ENCODE measurements around the gene ROM1.
"Not testable (repeated sequence)": the region's sequence is repeated elsewhere in the genome, so short reads cannot be mapped to it uniquely, and the experiment has no call there.

Gene ROM1, protein sequence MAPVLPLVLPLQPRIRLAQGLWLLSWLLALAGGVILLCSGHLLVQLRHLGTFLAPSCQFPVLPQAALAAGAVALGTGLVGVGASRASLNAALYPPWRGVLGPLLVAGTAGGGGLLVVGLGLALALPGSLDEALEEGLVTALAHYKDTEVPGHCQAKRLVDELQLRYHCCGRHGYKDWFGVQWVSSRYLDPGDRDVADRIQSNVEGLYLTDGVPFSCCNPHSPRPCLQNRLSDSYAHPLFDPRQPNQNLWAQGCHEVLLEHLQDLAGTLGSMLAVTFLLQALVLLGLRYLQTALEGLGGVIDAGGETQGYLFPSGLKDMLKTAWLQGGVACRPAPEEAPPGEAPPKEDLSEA

GRCh38 chr11:62612366-62613290 lies at the start of gene ROM1, which contains the start of gene EML3:
TSS of gene ROM1 (plus strand) at chr11:62613257. CDS start at chr11:62613282, 25 bp downstream.
TSS of gene EML3 (minus strand) at chr11:62612775. CDS start at chr11:62612457, 318 bp downstream.
- DNase-seq, result peak; percentile 29

GRCh38 chr11:62565100-62565802 lies 47.8 kb upstream of the ROM1 start:
- no peak for DNase-seq

DNA sequence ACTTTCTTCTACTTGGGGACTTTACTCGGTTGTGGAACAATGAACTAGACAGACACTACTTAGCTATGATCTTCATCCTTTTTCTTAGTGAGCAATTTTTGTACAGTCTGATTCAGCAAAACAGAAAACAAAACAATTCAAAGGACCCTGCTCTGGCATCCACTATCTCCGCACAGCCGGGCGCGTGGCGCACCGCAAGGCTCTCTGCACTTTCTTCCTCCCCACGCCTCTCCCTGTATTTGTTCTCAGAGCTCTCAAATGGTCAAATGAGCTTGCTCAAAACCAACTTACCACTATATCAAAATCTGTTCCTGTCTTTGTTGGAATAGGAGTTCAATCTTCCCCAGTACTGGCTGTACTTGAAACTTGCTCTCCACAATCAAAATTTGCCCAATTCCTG lies 46.8 kb upstream of the ROM1 start:
- DNase-seq, result no peak

DNA sequence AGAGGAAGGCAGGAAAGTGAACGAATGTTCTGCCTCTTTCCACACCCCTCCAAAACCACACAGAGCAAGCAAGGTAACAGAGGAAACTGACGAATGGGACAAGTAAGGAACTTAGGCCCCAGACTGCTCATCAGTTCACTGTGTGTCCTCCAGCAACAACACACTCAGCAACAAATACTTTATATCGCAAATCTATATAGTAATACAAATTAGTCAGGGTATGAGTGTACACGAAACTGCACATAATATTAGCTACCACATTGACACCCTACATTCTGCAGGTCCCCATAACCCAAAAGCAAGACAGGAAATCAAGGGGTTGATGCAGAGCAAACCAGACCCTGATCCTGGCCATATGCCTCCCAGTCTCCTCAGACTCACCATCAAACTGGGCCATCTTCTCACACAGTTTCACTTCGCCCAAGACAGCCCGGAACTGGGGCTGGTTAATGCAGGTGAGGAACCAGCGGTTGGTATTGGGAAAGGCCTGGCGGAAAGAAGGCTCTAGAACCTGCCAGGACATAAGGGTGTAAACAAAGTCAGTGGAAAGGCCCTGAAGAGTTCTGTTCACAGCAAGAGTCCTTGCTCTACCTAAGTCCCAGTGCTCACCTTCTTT lies 45.9 kb upstream of the ROM1 start:
- DNase-seq, result no peak

- DNase-seq, result no peak
These were observed 43.4 kb upstream of the ROM1 start for GRCh38 chr11:62569611-62570010.

- not testable (repeated sequence) for DNase-seq
These were observed 42.2 kb upstream of the ROM1 start for GRCh38 chr11:62570903-62571302.

GRCh38 chr11:62571493-62571892 lies 41.6 kb upstream of the ROM1 start:
- DNase-seq, result not testable (repeated sequence)

GRCh38 chr11:62572431-62572830 lies 40.6 kb upstream of the ROM1 start:
- no peak for DNase-seq

DNA sequence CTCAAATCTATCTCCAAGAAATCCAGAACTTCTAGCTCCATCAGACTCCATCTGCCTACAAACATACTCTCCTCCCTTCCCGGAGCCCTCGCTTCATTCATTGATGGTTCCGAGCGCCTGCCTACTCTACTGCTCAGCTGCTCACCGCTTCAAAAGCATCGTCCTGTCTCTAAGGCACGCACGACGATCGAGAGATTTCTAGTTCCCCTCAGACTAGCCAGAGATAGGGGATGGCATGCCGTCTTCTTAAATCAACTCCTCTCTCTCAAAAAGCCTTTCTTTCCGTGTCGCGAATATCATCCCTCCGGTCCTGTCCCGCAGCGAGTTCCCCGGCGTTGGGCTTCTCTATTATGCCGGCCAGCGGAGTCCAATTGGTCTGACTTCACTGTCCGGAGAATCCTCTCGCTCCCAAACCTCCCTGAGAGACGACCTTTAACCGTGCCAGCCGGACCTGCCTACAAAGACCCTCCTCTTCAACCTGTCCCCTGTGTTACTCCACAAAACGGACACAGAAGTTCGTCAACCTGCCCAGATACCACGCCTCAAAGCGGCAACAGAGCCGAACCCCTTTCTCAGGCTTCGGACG lies 40.0 kb upstream of the ROM1 start:
- DNase-seq, result no peak

GRCh38 chr11:62573592-62574362 lies 39.3 kb upstream of the ROM1 start, which contains the start of gene EEF1G:
TSS of gene EEF1G (minus strand) at chr11:62573891. CDS start at chr11:62573842, 49 bp downstream.
- DNase-seq, result peak; percentile 99

DNA sequence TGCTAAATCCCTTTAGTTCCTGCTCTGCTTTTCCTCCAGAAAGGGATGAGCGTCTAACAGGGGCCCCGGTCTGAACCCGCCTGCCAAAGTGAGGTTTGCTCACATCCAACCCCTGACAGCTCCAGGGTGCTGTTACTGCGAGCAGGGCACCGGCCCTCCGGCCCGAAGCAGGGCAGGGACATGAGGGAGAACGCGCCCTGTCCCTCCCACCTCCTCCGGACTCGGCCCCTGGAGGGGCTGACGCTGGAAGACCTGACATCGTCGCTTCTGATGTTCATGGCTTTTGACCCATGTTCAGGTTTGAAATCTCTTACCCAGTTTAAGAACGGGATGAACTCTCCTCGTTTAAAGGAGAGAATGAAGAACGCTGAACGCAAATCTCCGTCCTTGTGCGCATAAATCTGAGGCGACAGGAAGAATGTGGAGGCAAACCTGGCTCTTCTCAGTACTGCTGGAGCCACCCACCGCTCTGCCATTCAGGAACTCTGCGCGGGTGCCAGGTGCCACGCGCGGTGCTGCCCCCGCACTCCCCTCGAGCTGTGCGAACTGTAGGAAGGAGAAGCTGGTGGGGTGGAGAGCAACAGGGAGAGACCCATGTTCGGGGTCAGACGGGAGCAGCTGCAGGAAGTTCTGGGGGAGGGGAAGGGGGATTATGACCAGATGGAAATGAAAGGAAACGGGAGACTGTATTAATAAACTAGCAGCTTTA lies 38.5 kb upstream of the ROM1 start:
- DNase-seq, result no peak

GRCh38 chr11:62575156-62575555 lies 37.9 kb upstream of the ROM1 start:
- DNase-seq, result no peak

GRCh38 chr11:62575837-62576236 lies 37.2 kb upstream of the ROM1 start:
- DNase-seq, result no peak

DNA sequence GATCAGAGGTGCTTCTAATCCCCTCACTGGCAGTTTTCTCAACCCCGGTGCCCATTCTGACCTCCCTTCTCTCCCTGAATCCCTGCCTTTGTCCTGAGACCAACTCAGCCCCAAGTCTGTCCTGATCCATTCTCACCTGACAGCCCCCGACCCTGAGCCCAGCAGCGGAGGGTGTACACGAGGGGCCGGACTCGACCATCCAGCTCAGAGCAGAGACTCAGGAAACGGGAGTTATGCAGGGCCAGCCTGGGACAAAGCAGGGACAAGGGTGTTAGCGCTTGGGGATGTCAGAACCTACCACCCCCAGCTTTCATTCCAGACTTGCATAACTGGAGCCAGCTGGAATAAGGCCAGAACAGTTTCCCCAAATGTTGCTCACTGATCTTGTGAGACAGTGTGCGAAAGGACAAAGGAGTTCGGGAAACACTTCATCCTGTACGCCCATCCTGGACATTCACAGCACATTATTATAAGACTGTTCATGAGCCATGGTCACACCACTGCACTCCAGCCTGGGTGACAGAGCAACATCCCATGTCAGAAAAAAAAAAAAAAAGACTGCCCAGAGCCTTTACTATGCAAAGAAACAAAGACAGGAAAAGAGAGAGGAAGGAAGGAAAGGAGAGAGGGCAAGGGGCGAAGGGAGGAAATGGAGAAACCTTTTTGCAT lies 35.9 kb upstream of the ROM1 start:
- no peak for DNase-seq

DNA sequence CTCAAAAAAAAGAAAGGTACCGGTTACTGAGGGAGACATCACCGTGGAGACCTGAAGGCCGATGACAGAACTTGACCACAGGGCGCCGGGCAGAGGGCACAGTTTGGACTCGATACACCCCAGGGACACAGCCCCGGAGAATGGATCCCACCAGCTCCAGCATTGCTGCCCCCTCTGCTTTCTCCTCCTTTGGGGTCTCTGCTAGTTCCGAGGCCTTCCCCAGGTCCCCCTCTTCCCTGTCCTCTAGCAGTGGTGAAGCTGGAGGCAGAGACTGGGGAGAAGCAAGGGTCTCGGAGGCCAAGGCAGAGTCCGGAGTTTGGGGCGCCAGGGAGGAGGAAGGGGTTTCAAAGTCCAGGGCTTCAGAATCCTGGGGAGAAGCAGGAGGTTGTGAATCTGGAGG lies 34.5 kb upstream of the ROM1 start:
- DNase-seq, result no peak

- DNase-seq, result peak; percentile 53
These were observed 33.8 kb upstream of the ROM1 start for GRCh38 chr11:62579252-62579651.

- no peak for DNase-seq
These were observed 31.9 kb upstream of the ROM1 start for GRCh38 chr11:62580959-62581715.

DNA sequence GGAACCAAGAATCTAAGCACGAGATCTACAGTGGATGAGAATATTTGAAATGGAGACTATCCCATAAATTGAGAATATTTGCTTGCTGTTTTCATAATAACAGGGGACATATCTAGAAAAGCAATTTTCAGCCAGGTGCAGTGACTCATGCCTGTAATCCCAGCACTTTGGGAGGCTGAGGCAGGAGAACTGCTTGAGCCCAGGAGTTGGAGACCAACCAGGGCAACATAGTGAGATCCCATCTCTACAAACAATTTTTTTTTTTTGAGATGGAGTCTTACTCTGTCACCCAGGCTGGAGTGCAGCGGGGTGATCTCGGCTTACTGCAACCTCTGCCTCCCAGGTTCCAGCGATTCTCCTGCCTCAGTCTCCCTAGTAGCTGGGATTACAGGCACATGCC lies 31.3 kb upstream of the ROM1 start:
- not testable (repeated sequence) for DNase-seq

DNA sequence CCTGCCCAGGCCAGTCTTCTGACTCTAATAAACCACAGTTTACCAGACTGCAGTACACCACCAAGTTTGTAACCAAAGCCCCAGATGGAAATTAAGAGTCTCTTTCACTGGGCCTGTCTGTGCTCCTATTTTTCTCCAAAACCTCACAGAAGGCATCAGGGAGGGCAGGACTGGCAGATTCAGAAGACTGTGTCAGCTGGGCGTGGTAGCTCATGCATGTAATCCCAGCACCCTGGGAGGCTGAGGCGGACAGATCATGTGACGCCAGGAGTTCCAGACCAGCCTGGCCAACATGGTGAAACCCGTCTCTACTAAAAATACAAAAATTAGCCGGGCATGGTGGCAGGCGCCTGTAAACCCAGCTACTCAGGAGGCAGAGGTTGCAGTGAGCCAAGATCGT lies 27.7 kb upstream of the ROM1 start:
- not testable (repeated sequence) for DNase-seq
